NCI-H774 (cell line): ENCODE results near the gene SAP30L.

Experiments
- DNase-seq: peaks from one replicate; lab custom pipeline; 2025; lab: John Stamatoyannopoulos, UW

The SAP30L gene

DNA sequence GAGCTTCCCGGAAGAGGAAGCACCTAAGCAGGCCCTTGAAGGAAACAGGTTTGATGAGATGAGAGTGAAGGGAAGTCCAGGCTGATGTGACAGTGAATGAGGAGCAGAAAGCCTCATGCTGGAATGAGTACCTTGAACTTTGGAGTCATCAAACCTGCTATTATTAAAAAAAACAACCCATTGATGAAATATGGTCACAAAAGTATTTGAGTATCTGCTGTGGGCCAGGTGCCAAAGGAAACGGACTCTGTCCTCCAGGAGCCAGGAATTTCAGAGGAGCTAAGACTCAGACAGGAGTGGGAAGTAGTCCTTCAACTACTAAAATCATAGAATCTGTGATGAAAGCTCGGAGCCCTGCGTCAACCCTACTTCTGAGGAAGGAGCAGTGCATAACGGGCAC, 20.4 kb downstream of the SAP30L start:
- no peak for DNase-seq

DNA sequence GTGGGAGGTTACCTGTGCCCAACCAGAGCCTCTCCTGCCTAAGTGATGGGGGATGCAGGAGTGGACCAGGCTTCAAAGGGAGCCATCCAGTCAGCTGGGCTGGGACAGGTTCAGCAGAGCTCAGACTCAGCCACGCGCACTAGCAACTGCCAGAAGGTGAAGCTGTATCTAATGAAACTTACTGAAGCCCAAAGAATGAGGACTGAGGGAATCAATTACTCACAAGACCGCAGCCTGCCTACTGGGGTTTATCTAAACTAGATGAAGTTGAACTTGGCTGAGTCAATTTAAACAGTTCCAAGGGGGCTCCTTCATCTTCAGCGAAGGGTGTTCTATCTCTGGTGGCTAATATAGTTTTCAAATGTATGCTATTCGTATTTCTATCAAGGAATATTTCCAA, 20.9 kb downstream of the SAP30L start:
- DNase-seq = no peak

DNA sequence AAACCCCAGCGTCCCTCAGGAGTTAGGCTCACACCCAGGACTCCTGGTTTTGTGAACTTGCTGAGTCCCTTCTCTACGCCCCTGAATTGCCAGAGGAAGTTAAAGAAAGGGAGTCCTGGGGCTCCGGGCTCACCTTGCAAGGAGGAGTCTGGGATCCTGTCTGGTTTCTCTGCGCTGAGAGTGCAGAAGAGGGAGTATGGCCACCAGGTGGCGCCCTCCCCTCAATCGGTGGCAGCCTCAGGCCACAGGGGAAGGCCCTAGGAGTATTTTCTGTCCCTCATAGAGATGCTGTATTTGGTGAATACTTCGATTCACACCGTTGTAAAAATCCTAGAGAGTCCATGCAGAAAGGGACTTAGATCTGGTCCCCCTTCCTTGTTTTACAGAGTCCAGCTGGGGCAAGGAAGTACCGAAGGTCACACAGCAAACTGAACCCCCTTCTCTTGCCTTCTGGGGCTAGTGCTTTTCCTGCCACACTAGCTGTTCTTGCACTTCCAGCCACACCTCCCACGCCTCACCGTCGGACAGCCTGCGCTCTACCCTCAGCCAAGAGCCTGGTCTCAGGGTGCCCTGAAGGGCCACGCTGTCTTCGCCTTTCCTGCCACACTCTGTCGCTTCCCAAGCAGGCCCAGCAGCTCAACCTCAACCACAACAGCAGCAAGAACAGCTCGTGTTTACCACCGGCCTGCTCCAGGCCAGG, 22.0 kb downstream of the SAP30L start:
- DNase-seq = peak; percentile 32

GRCh38 chr5:154470137-154470536, 24.3 kb downstream of the SAP30L start:
- no peak for DNase-seq

- no peak for DNase-seq
Observed at GRCh38 chr5:154470947-154471870, 25.4 kb downstream of the SAP30L start.

DNA sequence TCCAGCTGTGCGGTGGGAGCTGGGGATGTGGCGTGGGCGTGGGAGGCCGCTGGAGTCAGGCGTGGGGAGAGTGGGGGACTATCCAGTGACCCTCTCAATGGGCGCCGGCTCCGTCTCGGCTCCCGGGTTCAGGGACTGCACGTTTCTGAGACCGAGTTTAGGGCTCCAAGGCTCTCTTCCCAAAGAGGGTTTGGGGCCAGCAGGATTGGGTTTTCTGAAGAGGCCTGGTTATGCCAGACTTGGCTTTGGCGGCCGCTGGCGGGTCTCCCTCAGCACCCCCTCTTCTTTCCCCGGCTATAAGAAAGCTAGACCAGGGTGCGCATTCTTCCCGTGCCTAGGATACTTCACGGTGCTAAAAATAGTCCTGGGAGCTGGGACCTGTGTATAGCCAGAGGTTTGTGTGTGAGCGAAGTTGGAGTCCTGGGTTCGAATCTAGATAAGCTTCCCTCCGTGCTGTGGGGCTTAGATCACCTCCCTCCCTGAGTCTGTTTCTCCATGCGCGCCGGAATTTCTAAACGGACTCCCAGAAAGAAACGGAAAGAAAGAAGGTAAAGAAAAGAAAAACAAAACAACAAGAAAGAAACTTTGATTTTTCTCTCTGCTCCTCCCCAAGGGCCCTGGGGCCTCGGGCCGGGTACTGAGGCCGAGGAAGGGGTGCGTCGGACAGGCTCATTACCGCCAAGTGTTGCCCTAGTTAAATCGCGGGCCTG, 27.2 kb downstream of the SAP30L start:
- no peak for DNase-seq

DNA sequence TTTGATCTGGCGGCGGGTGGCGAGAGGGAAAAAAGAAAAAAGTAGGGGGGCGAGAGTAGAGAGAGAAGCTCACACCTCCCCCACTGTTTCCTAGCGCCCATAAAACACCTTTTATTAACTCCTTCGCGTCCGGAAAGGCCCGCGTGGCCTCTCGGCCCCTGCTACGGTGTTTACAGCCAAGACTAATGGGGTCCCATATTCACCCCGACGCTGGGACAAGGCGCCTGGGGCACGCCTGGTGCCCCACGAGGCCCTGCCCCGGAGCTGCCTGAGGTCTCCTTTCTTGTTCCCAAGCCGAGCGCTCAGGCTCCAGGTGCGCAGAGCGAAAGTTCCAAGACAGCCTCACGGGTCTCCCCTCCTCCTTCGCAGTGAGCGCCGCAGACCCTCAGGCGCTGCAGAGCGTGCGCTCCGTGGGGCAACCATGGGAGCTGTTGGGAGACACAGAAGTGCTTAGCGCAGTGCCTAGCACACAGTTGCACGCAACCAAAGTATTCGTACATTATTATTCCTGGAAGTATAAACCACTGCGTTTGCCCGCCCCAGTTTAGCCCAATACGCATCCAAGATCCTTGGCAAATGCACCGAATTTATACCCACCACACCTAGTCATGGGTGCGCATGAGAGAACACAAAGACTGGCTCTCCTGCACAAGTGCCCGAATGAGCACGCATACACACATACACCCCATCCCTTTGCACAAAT, 27.9 kb downstream of the SAP30L start:
- DNase-seq = no peak

DNA sequence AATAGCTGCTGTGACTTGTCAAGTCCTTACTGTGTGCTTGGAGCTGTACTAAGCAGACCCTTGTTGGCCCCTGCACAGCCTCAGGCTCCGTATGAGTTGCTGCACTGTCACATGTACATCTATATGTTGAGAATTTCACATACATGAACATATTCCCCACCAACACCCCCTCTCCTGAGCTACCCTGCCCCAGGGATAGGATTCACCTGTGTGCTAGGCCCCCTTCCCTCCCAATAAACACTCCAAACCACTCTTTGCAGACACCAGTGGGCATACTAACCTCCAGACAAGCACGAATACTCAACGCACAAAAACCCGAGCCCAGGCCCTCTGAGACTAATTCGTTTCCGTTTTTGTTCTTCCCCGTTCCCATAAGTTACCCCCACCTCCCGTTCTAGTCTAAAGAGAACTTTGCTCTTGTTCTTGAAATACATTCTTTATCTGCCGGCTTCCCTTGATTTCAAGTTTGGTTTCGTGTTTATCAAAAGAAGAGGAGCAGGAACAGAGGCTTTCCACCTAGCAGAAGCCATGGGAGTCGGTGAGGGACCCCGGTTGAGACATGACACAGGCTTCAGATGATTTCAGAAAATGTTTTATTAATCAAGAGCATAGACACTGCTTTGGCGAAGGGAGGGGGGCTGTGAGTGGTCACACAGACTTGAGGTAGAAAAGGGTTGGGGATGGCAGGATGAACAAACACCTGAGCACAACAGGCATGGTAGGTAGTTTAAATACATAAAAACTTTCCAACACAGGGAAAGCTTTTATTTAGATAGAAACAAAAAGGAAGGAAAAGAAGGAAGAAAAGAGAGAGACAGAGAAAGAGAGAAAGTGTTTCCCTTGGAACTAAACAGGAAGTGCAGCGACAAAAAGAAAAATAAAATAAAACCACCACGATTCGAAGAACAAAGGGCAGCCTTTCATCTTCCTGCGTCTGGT, 28.9 kb downstream of the SAP30L start:
- no peak for DNase-seq

DNA sequence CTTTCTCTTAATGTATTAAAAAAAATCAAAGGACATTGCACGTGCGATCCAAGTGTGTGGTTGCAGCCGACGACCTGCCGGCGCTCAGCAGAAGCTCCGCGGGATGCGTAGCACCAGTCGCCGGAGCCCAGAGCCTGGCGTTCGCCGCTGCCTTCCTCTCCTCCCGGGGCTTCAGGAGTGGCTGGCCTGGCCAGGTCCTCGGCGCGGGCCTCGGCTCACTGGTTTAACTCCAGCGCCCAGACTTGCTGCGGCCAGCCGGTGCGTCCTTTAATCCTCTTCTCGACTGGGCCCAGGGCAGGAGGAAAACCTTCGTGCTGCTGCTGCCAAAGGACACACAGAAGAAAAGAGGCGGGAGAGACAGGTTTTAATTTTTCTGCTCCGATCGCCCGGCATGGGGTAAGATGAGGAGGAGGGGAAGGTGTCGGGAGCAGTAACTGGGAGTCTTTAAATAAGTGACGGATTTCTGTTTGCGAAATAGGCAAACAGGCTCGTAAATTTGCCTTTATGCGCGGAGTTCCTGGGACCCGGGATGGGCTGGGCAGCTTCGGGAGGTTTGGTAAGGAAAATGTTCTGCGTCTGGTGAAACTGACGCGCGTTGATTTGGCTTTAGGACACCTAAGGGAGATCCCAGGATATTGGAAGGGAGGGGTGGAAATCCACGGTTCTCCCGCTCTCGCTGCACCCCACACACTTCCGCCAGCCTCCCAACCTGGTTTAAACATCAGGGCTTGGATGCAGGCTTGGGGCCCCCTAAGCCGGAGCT, 30.0 kb downstream of the SAP30L start:
- DNase-seq = no peak

DNA sequence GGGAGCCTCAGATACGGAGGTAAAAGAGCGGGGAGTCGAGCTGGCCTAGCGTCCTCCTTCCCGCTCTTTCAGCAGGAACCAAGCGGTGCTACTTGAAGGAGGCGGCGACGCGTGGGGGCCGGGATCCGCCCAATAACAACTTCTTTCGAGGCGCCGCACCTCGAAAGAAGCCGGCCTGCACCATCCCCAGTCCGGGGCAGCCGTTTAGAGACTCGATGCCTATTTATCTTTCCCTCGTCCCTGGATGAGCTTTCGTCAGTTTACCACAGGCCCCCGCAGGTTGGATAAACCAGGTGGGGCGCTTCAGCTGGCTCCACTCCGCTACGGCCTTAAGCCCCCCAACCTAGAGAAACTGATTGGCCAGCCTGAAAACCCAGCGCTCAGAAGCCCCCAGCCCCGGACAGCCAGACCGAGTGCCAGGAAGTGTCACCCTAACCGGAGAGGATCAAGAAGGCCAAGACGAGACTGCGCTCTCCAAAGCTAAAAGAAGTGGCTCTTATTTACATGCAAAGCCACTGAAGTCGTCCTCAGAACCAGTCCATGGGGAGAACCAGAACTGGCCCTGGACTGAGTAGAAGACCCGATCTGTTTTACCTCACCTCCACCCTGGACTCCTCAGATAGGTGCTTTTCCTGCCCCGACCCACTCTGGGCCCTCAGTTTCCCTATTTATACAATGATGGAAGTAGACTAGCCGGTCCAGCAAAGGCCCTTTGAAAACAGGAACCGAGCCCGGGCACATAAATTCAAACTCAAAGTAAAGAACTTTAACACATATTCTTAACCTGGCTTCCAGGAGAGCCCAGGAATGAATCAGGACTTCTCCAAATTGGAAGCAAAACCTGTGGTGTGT, 30.8 kb downstream of the SAP30L start:
- no peak for DNase-seq

DNA sequence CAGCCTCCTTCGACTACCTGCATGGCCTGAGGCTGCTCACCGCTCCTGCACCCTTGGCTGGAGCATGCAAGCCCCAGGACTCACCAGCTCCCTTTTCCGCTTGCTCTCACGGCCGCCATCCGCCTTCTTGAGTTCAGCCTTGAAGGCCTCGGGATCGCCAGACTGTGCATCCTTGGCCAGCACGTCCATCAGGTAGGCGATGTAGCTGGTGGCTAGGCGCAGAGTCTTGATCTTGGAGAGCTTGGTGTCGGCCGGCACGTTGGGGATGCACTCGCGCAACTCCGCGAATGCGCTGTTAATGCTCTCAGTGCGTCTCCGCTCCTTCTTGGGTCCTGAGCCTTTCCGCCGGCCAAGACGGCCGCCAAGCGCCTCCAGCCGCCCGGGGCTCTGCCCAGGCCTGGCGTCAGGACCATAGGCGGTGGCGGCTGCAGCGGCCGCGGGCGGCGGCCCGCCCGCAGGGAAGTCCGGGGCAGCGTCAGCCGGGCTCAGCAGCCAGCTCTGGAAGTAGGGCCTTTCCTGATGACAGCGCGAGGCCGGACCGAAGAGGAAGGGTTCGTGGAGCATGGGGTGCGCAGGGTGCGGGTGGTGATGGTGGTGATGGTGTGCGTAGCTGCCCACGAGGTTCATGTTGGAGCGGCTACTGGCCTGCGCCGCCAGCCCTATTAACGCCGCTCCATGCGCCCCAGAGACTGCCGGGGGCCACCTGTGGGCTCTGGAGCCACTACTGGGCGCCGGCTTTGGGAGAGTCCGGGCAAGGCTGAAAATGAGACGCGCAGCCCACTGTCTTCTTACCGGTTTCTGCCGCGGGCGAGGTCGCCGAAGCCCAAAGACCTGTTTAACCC, 31.8 kb downstream of the SAP30L start:
- DNase-seq = no peak

GRCh38 chr5:154478224-154478565, 32.4 kb downstream of the SAP30L start, which contains the start of gene HAND1:
HAND1 (minus strand) TSS chr5:154478227; CDS start chr5:154478008, 219 bp downstream.
- DNase-seq = peak; percentile 63

- no peak for DNase-seq
Observed at GRCh38 chr5:154478752-154479159, 33.0 kb downstream of the SAP30L start.

DNA sequence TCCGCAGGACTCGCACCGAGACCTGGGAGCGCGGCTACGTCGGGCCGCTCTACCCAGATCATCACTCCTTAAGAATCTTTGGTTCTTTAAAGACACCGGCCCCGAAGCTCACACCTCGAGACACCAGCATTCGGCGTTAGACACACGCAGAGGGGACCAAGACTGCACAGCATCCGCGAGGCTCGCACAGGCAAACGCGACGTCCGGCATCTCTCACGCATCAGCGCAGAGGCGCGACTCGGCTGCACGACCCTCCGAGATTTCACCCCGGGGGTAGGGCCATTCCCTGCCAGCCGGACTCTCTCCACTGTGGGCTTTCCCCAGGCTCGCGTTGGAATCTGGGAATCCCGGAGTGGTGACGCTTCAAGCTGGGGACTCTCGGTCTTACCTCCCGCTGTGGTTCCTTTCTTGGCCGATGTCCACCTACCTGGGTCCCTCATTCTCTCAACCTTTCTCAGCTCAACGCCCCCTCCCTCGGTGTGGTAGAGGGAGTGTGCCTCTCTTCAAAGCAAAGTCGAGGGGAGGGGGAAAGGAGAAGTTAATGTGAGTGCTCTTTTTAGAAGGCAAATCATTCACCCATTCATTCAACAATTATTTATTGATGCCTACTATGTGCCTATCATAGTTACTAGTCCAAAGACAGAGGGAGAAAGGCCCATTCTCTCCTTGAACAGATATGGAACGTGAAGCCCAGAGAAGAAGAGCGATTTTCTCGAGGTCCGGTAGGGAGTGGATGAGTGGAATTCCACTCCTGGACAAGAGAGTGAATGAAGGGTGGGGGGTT, 33.6 kb downstream of the SAP30L start:
- DNase-seq = no peak

DNA sequence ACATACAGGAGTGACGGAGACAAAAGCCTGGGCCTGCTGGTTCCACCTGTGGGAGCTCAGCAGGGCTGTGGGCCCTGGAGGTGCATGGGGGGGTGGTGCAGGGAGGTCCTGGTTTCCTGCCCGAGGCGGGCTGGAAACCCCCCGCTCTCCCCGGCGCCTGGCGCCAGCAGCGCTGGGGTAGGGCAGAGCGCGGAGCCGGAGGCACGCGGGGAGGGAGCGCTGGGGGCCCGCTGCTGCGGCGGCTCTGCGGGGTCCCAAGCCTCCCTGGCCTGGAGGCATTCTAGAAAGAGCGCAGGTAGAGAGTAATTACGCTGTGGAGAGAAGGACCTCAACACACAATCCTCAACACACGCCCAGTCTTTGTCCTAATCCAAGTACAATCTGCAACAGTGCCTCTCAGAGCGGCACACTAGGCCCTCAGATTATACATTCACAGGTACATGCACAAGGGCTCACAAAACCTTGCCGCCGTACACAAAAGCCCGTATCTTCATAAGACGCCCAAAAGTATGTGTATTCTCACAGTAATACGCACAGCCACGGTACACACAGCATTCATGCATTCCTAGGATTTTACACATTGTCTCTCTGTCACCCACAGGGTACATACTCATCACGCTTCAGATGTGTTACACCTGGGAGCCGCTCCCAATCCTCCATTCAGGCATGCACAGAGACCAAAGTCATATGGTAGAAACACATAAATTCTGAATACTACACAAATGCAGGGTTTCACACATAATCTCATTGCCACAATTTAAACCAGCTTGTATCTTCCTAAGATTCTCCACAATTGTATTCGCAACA, 34.4 kb downstream of the SAP30L start:
- no peak for DNase-seq

DNA sequence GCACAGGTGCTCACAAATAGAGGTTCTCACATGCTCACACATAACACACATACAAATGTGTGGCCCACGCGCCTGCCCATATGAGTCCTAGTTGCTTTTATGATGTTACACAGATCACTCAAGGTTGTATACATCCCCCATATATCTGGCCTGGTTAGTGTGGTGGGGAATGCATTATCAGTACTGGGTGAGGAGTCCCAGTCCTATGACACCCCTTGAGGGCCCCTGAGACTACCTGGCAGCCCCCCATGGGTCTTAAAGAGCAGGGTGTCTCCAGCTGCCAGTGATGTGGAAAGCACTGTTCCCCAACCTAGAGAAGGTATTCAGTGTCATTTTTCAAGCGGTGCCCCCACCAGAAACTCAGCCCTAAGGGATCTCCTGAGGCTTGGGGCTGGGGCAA, 35.0 kb downstream of the SAP30L start:
- DNase-seq = no peak
